Ureter (tissue), 1 donor: ENCODE data around the gene TTC28. TPM values are rescaled to one million over a fixed set of nuclear protein-coding genes. Genes with fewer than 3 reads are reported as not detected.

Experiments used
- DNase-seq: peaks from one replicate; pipeline ENCODE4 v3.0.0-alpha.2; 2020; ENCODE audit warnings: low spot score
- total RNA-seq: library from RNA; stranded (reverse); gene quantifications from one replicate; pipeline ENCODE4 v1.2.4, GENCODE V29; 2023
- donor health status: DM: yes; HTN: yes; CAD: no.

Gene TTC28
- total RNA-seq, 1 donor from 2014 or later: 56.8 TPM

DNA sequence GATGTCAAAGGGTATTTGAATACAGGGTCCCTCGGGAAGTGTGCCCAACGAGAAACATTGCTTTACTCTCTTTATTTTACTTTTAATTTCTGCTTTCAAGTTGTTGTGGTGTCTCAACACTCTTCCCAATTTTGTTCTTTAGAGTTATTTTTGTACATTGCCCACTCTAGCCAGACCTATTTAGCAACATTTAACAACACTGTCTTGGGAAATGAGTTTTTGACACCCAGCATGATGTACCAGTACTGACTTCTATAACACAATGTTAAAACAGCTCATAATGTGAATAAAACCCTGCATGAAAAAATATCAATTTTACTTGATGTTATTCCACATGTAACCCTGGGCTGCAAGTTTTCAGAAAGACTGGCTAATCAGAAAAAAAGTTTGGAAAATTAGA lies 410.4 kb downstream of the TTC28 start:
- no peak for DNase-seq

GRCh38 chr22:28268850-28269249 lies 410.8 kb downstream of the TTC28 start:
- no peak for DNase-seq

GRCh38 chr22:28268171-28268570 lies 411.5 kb downstream of the TTC28 start:
- no peak for DNase-seq

DNA sequence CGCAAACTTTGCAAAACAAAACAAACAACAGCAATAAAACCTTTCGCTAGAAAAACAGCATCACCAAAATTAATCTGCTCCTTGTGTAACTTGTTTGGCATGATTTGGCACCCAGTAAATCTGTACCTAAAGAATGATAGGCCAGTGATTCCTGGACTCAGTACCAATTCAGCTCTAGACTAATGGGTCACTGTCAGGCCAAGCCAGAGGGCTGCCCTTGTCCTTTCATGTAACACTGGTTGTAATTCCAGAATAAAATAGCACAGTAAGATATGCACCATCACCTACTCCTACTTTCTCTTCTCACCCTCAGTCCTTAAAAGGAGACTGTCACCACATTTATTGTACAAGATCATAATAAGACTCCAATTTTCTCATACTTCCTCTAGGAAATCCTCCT lies 419.0 kb downstream of the TTC28 start:
- DNase-seq: no peak

GRCh38 chr22:28259774-28260312 lies 419.8 kb downstream of the TTC28 start:
- DNase-seq: no peak

DNA sequence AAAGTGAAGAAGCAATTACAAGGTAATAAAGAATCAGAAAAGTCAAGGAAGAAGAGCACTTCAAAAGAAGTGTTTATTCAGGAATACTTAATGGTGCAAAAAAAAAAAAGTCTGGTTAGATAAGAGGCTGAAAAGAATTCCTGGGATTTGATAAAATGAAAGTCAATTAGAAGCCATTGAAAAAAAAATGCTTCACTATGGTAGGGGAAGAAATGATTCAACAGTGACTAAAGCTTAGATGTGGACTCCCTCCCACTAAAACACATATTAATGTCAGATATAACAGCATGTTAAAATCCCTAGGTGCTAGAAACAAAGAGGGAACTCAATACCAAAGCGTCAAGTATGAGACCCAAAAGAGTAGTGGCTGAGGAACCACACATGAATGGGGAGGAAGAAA lies 425.2 kb downstream of the TTC28 start:
- DNase-seq: no peak

DNA sequence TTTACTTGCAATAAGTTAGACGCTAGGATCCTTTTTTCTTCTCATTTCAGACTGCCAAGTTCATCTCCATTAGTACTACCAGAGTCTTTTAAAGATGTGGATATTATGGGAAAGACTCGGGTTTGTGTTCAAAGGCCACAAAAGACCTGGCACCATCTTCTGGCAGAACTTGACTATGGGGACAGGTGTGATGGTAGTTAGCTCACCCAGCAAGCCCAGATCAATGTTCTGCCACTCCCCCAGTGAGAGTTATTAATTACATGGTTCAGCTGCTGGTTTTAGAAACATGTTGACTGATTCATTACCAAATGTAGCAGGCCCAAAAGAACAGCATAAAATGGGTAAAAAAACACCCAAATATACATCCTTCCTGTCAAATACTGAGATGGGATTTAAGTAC lies 427.1 kb downstream of the TTC28 start:
- no peak for DNase-seq

- no peak for DNase-seq
Observed at GRCh38 chr22:28250036-28250695, 429.5 kb downstream of the TTC28 start.

DNA sequence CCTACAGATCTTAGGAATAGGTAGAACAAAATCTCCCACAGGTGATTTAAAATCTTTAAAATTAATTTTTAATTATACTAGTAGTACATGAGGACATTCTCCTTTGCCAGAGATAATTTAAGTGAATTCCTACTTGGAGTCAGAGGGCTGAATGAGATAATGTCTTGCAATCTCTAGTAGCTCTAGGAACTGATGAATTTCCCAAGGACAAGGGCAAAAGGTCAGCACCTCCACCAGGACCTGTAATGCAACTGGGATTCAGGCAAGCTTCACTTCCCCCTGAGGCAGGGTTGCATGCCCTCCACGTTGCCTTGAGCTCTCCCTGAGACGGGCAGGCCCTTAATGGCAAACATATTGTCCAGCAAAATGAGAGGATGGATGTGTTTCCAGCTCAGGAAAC lies 430.2 kb downstream of the TTC28 start:
- no peak for DNase-seq

GRCh38 chr22:28247667-28248363 lies 431.8 kb downstream of the TTC28 start:
- no peak for DNase-seq

GRCh38 chr22:28247136-28247535 lies 432.5 kb downstream of the TTC28 start:
- DNase-seq: no peak

GRCh38 chr22:28246397-28246796 lies 433.2 kb downstream of the TTC28 start:
- no peak for DNase-seq

GRCh38 chr22:28245579-28246224 lies 433.9 kb downstream of the TTC28 start:
- DNase-seq: no peak

- no peak for DNase-seq
Observed at GRCh38 chr22:28244757-28245156, 434.9 kb downstream of the TTC28 start.

DNA sequence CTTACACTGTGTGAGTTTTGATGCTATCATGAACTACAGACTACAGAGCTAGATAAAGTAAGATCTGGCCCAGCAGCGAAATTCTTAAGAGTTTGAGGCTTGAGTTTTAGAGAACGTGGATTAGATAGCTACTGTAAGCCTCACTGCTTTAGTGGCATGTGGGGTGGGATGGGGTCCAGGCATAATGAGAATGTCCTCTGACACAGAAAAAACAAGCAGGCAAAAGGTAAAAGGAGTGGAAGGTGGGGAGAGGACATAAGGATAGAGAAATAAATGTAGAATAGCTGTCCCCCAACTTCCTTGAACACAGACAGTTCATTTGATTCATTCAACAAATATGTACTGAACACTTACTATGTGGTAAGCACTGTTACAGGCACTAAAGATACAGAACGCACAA lies 436.1 kb downstream of the TTC28 start:
- DNase-seq: no peak

GRCh38 chr22:28241656-28242290 lies 437.9 kb downstream of the TTC28 start:
- no peak for DNase-seq

- no peak for DNase-seq
Observed at GRCh38 chr22:28239941-28240340, 439.7 kb downstream of the TTC28 start.

- DNase-seq: no peak
Observed at GRCh38 chr22:28237783-28238182, 441.9 kb downstream of the TTC28 start.

DNA sequence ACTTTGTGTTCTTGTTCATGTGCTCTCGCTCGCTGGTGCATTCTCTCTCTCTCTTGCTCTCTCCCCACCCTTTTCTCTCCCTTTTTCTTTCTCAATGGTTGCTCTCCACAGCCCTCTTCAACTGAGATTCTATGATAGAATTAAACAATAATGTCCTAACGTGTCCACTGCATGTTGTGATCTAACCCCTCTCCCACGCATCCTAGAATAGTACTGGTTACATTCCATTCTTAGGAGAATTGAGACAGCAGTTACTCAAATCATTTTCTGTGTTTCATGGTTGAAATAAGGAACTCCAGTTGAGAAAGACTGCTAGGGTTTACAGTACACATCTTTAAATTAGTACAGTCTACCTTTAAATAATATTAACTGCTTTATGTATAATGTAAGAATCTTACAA lies 442.5 kb downstream of the TTC28 start:
- DNase-seq: no peak

GRCh38 chr22:28232204-28232603 lies 447.4 kb downstream of the TTC28 start:
- DNase-seq: no peak

DNA sequence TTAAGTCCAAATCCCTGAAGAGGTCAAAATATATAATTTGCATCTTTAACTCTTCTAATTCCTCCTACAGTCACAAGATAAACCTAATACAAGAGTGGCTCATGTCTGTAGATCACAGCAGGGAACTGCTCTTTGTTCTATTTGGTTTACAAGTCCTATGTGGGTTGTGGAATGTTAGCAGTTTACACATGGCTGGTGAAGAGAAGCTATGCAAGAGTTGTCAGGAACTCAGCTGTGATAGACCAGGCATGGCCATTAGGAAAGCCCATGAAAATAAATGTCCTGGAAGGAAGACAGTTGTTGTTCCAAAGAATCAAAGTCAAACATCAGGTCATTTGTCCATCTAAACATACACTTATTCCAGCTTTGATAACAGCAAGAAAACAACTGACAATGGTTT lies 448.2 kb downstream of the TTC28 start:
- DNase-seq: no peak

GRCh38 chr22:28230671-28231070 lies 449.0 kb downstream of the TTC28 start:
- no peak for DNase-seq
